Measurements from ENCODE around the gene KRTAP5-11. TPM values are rescaled to one million over a fixed set of nuclear protein-coding genes. Genes with fewer than 3 reads are reported as not detected.

Gene KRTAP5-11
- total RNA-seq, 1 donor from 2014 or later: not detected

GRCh38 chr11:71565263-71565662 lies 17.4 kb downstream of the KRTAP5-11 start, which contains the start of gene KRTAP5-10:
KRTAP5-10 (plus strand) TSS chr11:71565563; CDS start chr11:71565588, 25 bp downstream.
- Histone ChIP-seq H3K4me1 (no peaks in the 10 kb centered on the region), H2AFZ (replicated peaks) (no peak within 1 kb of the TSS), H3K79me2 (ENCODE audit: low read depth) (no peaks in the 10 kb centered on the region), H4K20me1 (ENCODE audit: low read depth) (no peaks in the 10 kb centered on the region), H3K27ac (no peak within 1 kb of the TSS), H3K9me3 (ENCODE audit: low read depth) (no peaks in the 10 kb centered on the region), H3K4me2 (no peak within 1 kb of the TSS), H3K27me3 (no peaks in the 10 kb centered on the region), H3K36me3 (no peaks in the 10 kb centered on the region), H3F3A (ENCODE audit: low read depth) (no peaks in the 10 kb centered on the region), H3K4me3 (no peak within 1 kb of the TSS), H3K9ac (no peak within 1 kb of the TSS)
- Mint-ChIP-seq H3K4me1 (peaks cover 36% of the 10 kb centered on the region), H3K9me3 (peaks cover 4% of the 10 kb centered on the region), H3K27ac (no peak within 1 kb of the TSS), H3K27me3 (ENCODE audit: insufficient read depth, low read depth) (peaks cover 6% of the 10 kb centered on the region), H3K4me3 (no peak within 1 kb of the TSS), H3K36me3 (no peaks in the 10 kb centered on the region)
- TF ChIP-seq EZH2phosphoT487 (IDR thresholded peaks at IDR 0.05) (no peak), CTCF (IDR thresholded peaks at IDR 0.05) (no peak), EZH2 (IDR thresholded peaks at IDR 0.05) (no peak)
- no peak for DNase-seq (ENCODE audit: low spot score)

- Histone ChIP-seq H3K79me2 (ENCODE audit: low read depth) (no peaks in the 10 kb centered on the region), H3K27me3 (no peaks in the 10 kb centered on the region), H2AFZ (replicated peaks) (no peak overlapping the region), H3K9me3 (ENCODE audit: low read depth) (no peaks in the 10 kb centered on the region), H4K20me1 (ENCODE audit: low read depth) (no peaks in the 10 kb centered on the region), H3K27ac (no peak overlapping the region), H3K4me3 (no peak overlapping the region), H3K4me2 (no peak overlapping the region), H3F3A (ENCODE audit: low read depth) (no peaks in the 10 kb centered on the region), H3K9ac (no peak overlapping the region), H3K36me3 (no peaks in the 10 kb centered on the region), H3K4me1 (no peaks in the 10 kb centered on the region)
- no peak for DNase-seq (ENCODE audit: low spot score)
- Mint-ChIP-seq H3K36me3 (no peaks in the 10 kb centered on the region), H3K27me3 (ENCODE audit: insufficient read depth, low read depth) (peaks cover 6% of the 10 kb centered on the region), H3K4me3 (no peak overlapping the region), H3K4me1 (peaks cover 36% of the 10 kb centered on the region), H3K27ac (no peak overlapping the region), H3K9me3 (peaks cover 4% of the 10 kb centered on the region)
- TF ChIP-seq EZH2phosphoT487 (IDR thresholded peaks at IDR 0.05) (no peak), EZH2 (IDR thresholded peaks at IDR 0.05) (no peak), CTCF (IDR thresholded peaks at IDR 0.05) (no peak)
These were observed 18.2 kb downstream of the KRTAP5-11 start for GRCh38 chr11:71564430-71564829.

GRCh38 chr11:71563406-71563805 lies 19.3 kb downstream of the KRTAP5-11 start:
- Histone ChIP-seq H3K4me1 (no peaks in the 10 kb centered on the region), H3K27me3 (no peaks in the 10 kb centered on the region), H3K9me3 (ENCODE audit: low read depth) (no peaks in the 10 kb centered on the region), H3K4me3 (no peak overlapping the region), H3K36me3 (no peaks in the 10 kb centered on the region), H3K9ac (no peak overlapping the region), H3K79me2 (ENCODE audit: low read depth) (no peaks in the 10 kb centered on the region), H3F3A (ENCODE audit: low read depth) (no peaks in the 10 kb centered on the region), H3K27ac (no peak overlapping the region), H2AFZ (replicated peaks) (no peak overlapping the region), H3K4me2 (no peak overlapping the region), H4K20me1 (ENCODE audit: low read depth) (no peaks in the 10 kb centered on the region)
- no peak overlapping the region for H3K27ac Mint-ChIP-seq
- peaks cover 7% of the 10 kb centered on the region for H3K9me3 Mint-ChIP-seq
- DNase-seq (ENCODE audit: low spot score): peak; percentile 65
- H3K4me1 Mint-ChIP-seq: peaks cover 30% of the 10 kb centered on the region
- no peak overlapping the region for H3K4me3 Mint-ChIP-seq
- no peak for TF ChIP-seq EZH2 (IDR thresholded peaks at IDR 0.05)
- peak; percentile 64 for TF ChIP-seq CTCF (IDR thresholded peaks at IDR 0.05)
- H3K27me3 Mint-ChIP-seq (ENCODE audit: insufficient read depth, low read depth): peaks cover 4% of the 10 kb centered on the region
- H3K36me3 Mint-ChIP-seq: no peaks in the 10 kb centered on the region

All from neural progenitor cell (in vitro differentiated cells).